ENCODE measurements around the gene SCUBE1.

DNA sequence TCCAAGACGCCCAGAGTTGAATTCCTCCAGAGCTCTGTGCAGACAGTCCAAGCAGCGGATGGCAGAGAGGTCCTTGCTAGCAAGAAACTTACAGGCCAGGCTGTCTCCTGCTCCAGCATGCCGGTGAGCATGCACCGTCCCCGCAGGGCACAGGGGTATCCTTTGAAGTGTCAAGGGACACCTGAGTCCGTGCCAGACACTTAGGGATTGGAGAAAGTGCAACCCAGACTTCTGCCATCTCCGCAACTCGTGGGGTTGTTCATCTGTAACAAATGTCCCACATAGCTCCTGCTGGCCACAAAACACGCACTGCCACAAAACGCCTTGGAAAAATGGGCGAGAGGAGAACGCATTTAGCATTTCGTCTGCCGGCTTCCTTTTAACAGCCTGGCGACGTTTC is 178.5 kb downstream of the SCUBE1 start:
- TF ChIP-seq, protein P1, sequence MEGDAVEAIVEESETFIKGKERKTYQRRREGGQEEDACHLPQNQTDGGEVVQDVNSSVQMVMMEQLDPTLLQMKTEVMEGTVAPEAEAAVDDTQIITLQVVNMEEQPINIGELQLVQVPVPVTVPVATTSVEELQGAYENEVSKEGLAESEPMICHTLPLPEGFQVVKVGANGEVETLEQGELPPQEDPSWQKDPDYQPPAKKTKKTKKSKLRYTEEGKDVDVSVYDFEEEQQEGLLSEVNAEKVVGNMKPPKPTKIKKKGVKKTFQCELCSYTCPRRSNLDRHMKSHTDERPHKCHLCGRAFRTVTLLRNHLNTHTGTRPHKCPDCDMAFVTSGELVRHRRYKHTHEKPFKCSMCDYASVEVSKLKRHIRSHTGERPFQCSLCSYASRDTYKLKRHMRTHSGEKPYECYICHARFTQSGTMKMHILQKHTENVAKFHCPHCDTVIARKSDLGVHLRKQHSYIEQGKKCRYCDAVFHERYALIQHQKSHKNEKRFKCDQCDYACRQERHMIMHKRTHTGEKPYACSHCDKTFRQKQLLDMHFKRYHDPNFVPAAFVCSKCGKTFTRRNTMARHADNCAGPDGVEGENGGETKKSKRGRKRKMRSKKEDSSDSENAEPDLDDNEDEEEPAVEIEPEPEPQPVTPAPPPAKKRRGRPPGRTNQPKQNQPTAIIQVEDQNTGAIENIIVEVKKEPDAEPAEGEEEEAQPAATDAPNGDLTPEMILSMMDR (IDR thresholded peaks at IDR 0.05) = no peak
- TF ChIP-seq POLR2A (IDR thresholded peaks at IDR 0.05) = no peak
